Cerebellar cortex (tissue), 1 donor: Measurements from ENCODE around the gene NTM.
A peak's percentile ranks its signal among the peaks of the same experiment; 100 is the strongest.

Source experiments
- DNase-seq: peaks from one replicate; pipeline ENCODE4 v3.0.0-alpha.2; 2015; ENCODE audit warnings: low spot score

NTM gene

DNA sequence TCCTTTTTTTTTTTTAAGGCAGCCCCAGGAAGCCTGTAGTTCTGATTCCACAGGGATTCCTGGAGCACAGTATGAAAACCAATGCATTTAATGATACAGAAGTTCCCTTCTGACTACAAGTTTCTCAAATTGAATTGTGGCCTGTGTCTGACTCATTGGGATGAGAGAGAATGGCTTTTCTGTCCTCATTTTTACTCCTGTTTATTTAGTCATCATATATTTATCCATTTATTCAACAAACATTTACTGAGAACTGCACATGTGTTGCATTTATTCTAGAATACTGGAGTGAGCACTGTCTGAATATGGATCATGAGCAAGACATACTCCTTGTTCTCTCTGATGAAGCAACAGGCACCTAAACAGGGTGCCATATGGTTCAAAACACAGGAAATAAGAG, 231.2 kb downstream of the NTM start:
- no peak for DNase-seq

GRCh38 chr11:131602431-131602830, 232.0 kb downstream of the NTM start:
- DNase-seq = no peak

DNA sequence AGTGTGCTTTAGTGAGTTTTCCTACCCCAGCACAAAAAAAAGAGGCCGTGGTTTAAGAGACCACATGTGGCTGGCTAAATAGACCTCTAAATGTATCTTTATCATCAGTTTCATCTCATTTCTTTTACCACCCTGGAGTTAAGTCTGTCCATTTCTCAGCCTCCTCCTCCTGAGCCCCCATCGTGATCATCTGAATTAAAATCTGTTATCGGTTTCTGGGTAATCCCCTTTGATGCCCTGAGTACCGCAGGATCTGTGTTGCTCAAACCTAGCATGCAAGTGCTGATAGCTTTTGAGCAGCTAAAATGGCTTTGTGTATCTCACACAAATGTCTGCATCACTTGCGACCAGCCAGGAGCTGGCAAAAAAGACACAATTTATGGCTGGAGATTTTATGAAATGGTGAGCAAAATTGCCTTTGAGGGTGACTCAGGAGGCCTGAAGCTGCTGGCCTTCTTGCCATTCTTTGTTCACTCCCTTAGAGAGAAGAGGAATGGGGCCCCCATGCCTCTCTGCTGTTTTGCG, 236.5 kb downstream of the NTM start:
- DNase-seq = no peak

DNA sequence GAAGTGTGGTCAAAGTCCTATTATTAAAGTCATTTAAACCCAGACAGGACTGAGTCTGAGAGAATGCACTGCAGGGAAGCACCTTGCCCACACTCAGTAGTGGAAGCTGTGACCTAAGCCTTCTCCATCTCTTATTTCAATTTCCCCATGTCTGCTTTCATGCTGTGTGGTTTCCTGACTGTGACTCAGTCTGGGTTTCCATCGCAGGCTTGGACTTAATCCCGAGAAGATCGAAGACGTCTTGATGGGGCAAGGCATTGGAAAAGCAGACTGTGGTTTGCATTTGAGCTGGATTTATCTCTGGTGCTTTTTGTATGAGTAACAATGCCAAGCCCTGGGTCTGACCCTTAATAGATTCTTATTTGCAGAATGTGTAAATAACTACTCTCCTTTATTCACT, 238.9 kb downstream of the NTM start:
- no peak for DNase-seq

GRCh38 chr11:131609921-131610320, 239.5 kb downstream of the NTM start:
- DNase-seq = no peak

DNA sequence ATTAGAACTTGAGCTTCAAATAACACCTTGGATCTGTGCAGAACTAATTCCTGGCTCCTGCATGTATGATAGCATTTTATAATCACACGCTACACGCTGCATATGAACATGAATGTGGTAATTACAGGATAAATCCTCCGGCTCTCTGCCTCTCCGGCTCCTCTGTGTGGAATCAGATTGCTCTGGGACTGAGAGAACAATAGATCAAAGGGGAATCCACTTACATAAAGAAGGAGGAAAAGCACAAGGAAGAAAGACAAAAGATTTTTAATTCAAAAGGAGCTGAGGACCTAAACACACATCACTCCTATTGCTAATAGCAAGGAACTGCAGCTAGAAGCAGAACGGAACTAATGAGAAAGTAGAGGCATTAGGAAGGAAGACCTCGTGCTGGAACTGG, 240.9 kb downstream of the NTM start:
- no peak for DNase-seq

DNA sequence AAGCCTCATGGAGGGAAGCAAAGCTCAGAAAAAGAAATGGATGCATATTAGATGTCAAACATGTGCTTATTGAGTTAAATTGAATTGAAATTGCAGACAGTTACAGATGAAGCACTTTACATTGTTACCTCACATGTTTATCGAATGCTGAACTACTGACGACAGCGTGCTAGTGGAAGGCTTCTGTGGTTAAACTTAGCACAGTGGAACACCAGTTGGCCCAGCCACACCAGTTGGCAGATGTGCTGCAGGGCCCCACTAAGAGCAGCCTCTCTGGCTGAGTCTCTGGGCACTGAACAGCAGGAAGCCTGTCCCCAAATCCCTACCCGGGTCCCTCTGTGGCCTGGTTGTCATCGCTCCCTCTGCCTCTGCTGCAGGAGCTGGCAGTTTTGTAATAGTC, 242.1 kb downstream of the NTM start:
- DNase-seq = no peak

DNA sequence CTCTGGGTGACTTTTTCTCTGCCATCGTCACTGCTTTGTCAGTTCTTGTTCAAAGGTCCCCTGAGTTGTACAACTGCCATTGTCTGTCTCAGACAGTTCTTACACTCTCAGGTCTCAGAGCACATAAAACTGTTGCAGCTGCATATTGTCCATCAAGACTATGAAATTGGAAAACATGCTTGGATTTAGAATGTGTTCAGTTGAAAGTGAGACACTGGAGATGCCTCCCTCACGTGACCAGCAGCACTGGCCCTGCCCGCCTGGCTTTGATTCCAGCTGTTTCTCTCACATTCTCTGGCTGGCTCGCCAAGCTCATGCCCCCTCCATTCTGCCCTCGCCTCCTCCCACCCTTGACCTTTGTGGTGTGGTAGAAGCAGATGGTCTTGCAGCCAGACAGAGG, 244.2 kb downstream of the NTM start:
- no peak for DNase-seq

DNA sequence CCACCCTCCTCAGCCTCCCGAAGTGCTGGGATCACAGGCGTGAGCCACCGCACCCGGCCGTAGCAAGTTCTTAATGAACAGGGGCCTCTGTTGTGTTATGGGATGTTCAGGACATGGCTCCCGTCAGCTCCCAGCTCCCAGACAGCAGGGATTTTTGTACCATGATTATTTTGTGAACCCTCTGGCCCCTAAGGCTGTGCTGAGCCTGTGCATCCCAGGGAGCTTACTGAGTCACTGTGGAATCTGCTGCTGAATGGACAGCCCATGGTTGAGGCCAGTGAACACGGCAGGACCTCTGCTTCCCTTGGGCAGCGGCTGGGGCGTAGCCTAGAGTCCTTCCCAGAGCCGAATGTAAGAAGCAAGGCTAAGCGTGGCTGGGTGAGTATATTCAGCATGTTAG, 245.2 kb downstream of the NTM start:
- DNase-seq = no peak

DNA sequence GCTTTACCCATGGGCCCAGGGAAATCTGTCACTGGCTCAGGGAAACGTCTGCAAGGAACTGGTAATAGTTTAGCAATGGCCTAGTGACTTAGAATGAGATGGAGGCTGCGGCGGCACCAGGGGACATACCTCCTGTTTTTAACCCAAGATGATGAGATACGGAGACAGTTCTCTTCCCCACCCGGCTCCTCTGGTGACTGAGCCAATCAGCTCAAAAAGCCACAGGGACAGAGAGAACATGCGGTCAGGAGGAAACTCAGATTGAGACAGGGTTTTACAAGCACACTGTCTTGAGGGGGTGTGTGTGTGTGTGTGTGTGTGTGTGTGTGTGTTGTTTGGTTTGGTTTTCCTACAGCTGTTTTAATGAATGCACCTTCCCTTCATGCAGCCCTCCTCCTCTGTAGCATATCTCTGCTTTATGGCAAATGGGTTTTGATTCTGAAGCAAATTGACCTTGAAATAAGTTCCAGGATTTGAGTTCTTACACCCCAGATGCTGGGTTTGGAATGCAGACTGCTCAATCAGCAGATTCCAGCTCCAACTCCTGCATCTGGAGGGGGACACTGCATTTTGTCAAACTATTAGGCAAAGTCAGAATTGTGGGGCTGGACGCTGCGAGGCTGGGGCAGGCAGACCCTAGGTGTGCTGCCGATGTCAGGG, 246.2 kb downstream of the NTM start:
- DNase-seq = no peak

DNA sequence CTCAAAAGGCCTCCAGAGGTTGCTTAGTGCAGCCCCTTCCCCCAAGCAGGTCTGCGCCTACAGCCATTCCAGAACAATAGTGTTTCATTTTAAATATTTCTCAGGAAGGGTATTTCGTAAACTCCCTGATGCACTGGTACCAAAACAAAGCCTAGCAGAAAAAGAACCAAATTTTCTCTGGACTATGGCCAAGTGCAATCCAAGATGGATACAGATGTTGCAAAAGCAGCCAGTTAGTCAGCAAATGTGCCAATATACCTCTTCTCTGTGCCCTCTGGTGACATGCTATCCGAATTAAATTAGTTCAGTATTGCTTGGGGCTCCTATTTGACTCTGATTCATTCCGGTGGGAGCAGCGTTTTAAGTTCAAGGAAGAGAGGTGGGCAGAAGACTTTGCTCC, 247.8 kb downstream of the NTM start:
- DNase-seq = no peak

DNA sequence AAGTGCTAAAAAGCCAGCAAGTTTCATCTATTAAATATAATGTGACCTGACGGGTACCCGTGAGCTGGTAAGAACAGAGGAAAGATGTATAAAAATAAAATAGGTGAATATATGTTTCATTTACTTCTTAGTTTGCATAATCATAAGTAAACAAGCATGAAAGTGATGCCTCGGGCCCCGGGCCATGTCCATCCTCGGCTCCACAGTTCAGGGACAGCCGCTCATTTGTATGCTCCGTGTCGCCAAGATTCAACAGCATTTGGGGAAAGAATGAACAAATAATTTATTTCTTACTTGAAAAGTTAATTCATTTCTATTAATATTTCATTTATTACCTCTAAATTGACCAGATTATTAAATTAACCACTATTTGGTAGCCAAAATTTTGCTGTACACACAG, 251.8 kb downstream of the NTM start:
- no peak for DNase-seq

DNA sequence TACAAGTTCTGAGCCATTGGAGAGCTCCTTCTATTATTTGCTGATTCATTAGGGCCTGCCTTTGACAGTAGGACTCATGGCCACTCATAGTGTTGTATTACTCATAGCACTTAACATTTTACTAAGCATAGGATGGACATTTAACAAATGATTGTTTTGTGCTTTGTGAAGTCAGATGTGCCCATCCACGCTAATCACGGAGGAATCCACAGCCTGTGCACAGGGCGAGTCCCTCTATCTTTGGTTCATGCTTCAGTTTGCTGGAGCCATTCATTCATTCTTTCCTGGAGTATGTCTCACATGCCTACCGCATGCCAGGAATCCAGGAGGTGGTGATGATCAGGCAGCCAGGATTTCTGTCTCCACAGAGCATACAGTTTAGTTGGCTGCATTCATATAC, 254.1 kb downstream of the NTM start:
- DNase-seq = no peak

DNA sequence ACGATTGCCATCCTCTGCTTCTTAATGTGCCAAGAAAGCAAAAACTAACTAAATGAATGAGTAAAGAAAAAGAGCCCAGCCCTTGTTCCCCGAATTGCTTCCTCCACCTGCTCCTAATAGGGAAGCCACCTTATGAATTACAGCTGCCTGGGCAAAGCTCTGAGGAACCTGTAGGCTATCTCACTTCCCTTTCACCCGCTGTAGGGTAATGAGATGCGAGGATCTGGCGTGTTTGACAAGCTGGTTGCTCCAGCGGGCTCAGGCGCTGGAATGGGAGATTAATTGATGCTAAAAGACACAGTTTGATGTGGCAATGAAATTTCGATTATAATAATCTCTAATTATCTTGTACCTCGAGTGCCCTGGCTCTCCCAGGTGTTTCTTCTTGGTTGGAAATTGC, 256.4 kb downstream of the NTM start:
- DNase-seq = no peak

DNA sequence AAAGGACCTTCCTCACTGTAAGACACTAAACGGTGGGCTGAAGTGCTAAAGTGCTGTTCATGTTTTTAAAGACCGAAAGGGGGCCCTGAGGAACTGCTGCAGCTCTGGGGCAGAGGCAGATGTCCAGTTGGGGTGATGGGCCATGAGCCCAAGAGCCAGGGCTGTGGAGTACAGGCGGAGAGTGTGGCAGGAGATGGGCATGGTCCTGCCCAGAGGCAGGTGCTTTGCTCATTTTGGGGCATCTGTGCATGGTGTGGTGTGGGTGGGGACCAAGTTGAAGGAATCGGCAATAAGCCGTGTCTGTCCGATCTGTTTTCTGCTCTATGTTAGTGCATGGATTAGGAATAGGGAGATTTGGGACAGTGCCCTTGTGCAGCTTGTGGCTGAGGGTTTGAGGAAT, 258.3 kb downstream of the NTM start:
- no peak for DNase-seq

- peak; percentile 36 for DNase-seq
Measured at GRCh38 chr11:131629925-131630540, 259.6 kb downstream of the NTM start.

DNA sequence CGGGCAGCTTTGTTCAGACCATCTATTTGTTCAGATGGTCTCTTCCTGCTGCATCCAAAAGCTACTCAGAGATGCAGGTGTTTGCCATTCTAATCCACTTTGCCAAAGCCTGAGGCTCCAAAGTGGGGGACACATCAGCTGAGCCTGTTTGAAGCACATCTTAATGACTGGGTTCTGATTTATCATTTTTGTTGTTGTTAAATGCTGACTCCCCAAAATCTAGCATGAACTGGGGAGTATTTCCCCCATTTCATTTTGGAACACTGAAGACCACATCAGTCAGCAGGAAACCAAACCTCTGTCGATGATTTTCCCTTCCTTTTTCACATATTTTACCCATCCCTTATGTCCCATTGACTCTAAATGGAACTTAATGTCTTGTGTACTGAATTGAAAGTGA, 262.6 kb downstream of the NTM start:
- DNase-seq = no peak

- no peak for DNase-seq
Measured at GRCh38 chr11:131633921-131634715, 263.7 kb downstream of the NTM start.

- no peak for DNase-seq
Measured at GRCh38 chr11:131637469-131638175, 267.2 kb downstream of the NTM start.

DNA sequence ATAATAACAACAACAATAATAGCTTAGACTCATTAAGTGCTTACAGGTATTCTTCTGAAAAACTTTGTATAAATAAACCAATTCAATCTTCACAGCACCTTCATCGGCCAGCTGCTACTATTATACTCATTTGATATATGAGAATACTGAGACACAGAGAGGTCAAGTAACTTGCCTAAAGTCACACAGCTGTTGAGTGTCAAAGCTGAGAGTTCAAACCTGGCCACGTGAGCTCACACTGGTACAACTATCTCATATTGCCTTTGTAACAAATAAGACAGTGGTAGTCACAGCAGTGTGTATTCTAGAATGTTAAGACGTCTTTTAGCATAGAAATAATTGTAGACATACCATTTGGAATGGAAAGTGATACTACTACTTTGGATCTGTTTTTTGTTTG, 268.5 kb downstream of the NTM start:
- DNase-seq = no peak

DNA sequence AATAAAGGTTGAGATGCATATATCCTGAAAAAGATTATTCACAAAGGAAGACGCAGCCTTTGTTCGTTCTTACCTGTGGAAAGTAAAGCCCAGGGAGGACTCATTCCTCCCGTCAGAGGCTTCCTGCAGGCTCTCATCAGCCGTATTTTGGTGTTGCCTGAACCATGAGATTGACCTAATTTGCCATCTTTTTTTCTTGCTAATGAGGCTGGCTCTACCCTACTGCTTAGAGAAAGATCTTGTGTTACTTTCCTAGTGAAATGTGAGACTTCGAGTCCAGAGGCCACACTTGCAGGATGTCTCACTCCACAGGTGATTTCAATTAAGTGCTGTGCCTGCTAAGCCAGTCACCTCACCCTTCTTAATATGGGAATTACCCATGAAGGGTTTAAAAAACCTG, 269.9 kb downstream of the NTM start:
- peak; percentile 42 for DNase-seq

GRCh38 chr11:131642756-131643531, 272.5 kb downstream of the NTM start:
- DNase-seq = no peak
